HG03457 (cell line): Measurements from ENCODE around the gene TMED6.
"Not testable (repeated sequence)": the region's sequence is repeated elsewhere in the genome, so short reads cannot be mapped to it uniquely, and the experiment has no call there.

Experiments
- ATAC-seq: cut with Tn5 transposase; IDR thresholded peaks from one replicate; pipeline ENCODE4 v1.9.1; 2021; ENCODE audit warnings: moderate number of reproducible peaks; ENCODE audit not compliant: unreplicated experiment

The TMED6 gene

GRCh38 chr16:69363281-69363717 lies 11.7 kb upstream of the TMED6 start:
- ATAC-seq: no peak

GRCh38 chr16:69360070-69360469 lies 8.5 kb upstream of the TMED6 start:
- not testable (repeated sequence) for ATAC-seq

GRCh38 chr16:69350536-69351133 lies 951 bp downstream of the TMED6 start:
- ATAC-seq: no peak

- ATAC-seq: no peak
These were observed 2.0 kb downstream of the TMED6 start for GRCh38 chr16:69349536-69349935.

GRCh38 chr16:69348222-69348621 lies 3.4 kb downstream of the TMED6 start:
- no peak for ATAC-seq

GRCh38 chr16:69346683-69347082 lies 4.9 kb downstream of the TMED6 start:
- ATAC-seq: no peak

GRCh38 chr16:69345923-69346322 lies 5.7 kb downstream of the TMED6 start:
- ATAC-seq: no peak

- no peak for ATAC-seq
These were observed 7.4 kb downstream of the TMED6 start for GRCh38 chr16:69344171-69344570.

GRCh38 chr16:69340095-69340644 lies 11.4 kb downstream of the TMED6 start:
- no peak for ATAC-seq

GRCh38 chr16:69339289-69340094 lies 12.1 kb downstream of the TMED6 start, which contains the start of the genes COG8 and NIP7:
COG8 (minus strand) TSS chr16:69339564; CDS start chr16:69339552, 12 bp downstream.
NIP7 (plus strand) TSS chr16:69339772; CDS start chr16:69339830, 58 bp downstream.
- ATAC-seq: peak; percentile 65

GRCh38 chr16:69338557-69339288 lies 12.9 kb downstream of the TMED6 start:
- no peak for ATAC-seq

- no peak for ATAC-seq
These were observed 16.9 kb downstream of the TMED6 start for GRCh38 chr16:69334696-69335095.

GRCh38 chr16:69330286-69331109 lies 21.1 kb downstream of the TMED6 start, which contains the start of gene PDF:
PDF (minus strand) TSS chr16:69330588; CDS start chr16:69330570, 18 bp downstream.
- peak; percentile 74 for ATAC-seq

- ATAC-seq: peak; percentile 5
These were observed 22.0 kb downstream of the TMED6 start for GRCh38 chr16:69329369-69330285.

GRCh38 chr16:69328854-69329316 lies 22.7 kb downstream of the TMED6 start:
- no peak for ATAC-seq

GRCh38 chr16:69327585-69328310 lies 23.8 kb downstream of the TMED6 start:
- ATAC-seq: no peak

- no peak for ATAC-seq
These were observed 25.3 kb downstream of the TMED6 start for GRCh38 chr16:69326172-69326873.

- no peak for ATAC-seq
These were observed 25.8 kb downstream of the TMED6 start for GRCh38 chr16:69325784-69326171.
